HG03045 (cell line): Measurements from ENCODE around the gene SERGEF.

Source experiments
- ATAC-seq: cut with Tn5 transposase; IDR thresholded peaks from one replicate; pipeline ENCODE4 v1.9.1; 2021; ENCODE audit warnings: mild to moderate bottlenecking, moderate library complexity; ENCODE audit not compliant: unreplicated experiment

The SERGEF gene

DNA sequence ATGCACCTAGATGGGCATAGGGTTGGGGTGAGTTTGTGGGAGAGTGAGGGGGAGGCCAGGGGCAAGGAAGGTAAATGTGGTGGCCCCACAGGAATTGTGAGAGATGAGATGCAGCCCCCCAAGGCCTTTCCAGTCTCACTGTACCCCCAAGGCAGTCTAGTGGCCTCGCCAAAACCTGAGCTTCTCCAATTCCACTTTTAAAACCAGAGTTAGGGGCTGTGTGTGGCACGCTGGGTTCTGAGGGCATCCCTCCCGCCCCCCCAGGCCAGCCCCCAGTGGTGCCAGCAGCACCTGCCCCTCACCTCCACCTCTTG is 237.9 kb downstream of the SERGEF start:
- ATAC-seq: no peak

DNA sequence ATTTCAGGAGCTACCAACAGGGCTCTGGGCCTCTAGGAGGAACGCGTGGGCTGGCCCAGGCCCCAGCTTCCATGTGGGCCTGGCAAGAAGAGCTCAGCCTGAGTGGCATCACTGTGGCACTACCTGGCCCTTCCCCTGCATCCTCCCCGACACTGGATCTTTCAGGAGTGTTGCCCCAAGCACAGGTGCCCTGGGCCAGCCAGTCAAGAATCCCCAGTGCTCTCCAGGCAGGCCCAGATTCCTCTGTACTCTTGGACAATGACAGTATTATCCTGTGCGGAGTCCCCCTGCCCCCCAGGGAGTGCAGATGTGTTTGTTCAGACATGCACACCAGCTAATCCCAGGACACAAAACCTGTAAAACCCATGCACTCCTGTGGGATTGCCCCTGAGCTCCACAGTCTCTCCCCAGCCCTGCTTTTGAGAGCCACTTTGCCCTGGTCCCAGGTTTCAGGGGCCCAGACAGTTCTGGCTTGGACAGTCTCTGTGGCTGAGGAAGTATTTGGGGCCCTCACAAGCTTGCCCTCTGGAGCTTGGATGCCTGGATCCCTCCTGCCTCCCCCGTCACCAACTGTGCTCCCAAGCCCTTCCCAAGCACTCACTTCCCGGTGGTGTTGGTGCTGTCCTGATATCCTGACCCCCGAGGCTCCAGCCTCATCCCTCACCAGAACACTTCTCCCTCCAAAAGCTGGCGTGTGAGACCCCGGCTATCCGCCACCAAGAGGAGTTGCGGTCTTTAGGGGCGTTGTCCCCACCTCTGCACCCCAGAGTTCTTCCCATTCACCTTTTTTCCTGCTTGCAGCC is 238.4 kb downstream of the SERGEF start:
- ATAC-seq: no peak

DNA sequence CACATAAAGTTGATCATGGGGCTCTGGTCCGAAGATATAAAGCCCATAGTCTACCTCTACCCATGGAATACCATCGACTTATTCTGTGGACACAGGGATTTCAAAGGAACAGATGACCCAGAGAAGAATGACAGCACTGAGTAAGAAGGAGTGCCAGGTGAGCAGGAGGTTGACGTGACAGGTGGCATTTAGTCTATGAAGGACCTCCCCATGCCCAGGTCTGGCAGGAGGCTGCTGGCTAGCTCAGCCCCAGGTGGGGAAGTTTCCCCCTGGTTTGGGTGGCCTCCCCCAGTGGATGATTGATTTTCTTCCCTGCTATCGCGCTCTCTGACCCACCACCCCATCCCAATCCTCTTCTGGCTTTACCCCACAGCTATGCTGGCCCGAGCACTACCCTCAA is 239.2 kb downstream of the SERGEF start:
- ATAC-seq: no peak

DNA sequence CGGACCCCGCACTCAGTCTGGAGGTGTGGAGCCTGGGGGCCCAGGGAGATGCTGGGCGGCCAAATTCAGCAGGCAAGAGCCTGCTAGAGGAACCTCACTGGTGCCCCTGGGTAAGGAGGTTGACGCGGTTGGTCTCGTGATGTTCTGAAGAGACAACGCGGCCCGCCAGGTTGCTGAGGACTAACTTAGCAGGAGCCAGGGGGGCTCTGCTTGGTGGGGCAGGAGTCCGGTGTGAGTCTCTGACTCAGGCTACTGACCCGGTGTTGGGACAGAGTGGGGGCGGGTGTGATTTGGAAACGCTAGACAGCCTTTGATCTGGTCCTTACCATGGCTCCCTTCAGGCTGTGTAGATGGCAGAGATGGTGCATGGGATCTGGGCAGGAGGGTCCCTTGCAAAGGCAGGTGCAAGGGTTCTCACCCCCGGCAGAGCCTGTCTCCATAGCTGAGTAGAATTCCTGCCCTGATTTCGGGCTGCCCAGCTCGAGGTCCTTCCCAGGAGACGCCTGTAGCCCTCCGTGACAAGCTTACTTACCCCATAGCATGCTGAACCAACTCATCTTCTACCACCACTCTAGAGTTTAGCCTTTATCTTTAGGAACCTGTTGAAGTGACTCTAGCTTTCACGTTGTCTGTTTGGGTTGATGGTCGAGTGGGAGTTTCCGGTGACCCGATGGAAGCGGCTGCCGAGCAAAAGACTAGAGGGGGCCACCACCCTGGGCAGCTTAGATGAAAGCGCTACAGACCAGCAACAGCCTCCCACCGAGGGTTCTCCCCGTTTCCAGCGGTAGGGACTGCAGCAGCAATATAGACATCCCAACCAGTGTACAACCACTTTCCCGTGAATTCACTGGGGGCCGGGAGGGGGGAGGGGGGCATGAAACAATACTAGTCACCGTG is 239.9 kb downstream of the SERGEF start:
- ATAC-seq: no peak

DNA sequence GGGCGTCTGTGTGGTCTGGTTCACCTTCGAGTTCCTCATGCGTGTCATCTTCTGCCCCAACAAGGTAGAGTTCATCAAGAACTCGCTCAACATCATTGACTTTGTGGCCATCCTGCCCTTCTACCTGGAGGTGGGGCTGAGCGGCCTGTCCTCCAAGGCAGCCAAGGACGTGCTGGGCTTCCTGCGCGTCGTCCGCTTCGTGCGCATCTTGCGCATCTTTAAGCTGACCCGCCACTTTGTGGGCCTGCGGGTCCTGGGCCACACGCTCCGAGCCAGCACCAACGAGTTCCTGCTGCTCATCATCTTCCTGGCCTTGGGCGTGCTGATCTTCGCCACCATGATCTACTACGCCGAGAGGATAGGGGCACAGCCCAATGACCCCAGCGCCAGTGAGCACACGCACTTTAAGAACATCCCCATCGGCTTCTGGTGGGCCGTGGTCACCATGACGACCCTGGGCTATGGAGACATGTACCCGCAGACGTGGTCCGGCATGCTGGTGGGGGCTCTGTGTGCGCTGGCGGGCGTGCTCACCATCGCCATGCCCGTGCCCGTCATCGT is 240.9 kb downstream of the SERGEF start:
- ATAC-seq: no peak

DNA sequence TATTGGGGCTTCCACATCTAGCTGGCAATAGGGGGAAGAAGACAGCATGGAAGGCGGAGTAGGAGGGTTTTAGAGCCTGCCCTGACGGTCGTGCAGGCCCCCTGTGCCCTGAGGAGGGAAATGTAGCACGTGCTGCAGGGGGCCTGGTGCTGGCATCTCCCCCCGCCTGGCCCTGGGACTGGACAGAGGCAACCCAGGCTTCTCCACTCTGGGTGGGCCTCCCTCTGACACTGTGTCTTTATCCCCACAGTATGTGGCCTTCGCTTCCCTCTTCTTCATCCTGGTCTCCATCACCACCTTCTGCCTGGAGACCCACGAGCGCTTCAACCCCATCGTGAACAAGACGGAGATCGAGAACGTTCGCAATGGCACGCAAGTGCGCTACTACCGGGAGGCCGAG is 241.4 kb downstream of the SERGEF start:
- no peak for ATAC-seq

DNA sequence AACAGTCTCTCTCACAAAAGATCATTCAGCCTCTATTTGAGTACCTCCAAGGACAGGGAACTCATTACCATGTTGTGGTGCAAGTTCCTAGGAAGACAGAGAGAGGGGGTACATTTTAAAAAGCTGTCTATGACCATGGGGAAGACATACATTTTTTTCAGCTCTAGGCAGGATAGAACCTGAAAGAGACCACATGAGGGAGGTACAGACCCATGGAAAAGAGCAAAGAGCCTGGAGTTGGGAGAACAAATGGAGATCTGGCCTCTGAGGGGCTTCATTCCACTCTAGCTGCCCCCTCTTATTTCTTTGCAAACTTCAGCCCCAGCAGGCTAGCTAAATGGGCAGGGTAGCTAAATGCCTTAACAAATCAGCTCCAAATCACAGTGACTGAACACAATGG is 241.9 kb downstream of the SERGEF start:
- ATAC-seq: no peak

DNA sequence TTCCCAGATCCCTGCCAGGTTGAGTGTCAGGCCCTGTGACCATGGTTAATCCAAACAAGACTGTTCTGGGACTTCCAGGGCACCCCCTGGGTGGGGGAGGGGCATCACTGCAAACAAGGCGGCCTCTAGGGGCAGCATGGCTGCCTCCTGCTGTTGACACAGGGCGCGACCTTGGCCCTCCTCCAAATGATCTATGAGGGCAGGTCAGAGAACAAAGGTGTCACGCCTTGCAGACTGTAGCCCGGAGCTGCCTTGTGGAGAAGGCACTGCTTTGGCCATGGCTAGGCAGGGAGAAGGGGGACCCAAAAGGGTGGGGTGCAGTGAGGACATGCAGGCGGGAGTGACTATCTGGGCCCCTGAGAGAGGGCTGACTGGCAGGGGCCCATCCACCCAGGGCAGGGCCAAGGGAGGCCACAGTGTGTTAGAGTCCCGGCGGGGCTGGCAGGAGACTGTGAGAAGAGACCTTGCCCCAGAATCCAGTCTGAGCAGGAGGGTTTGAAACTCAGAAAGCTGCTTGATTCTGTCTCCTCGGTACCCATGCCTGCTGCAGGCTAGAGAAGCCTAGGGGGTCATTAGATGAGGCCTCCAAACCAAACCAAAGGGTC is 242.7 kb downstream of the SERGEF start:
- ATAC-seq: no peak

DNA sequence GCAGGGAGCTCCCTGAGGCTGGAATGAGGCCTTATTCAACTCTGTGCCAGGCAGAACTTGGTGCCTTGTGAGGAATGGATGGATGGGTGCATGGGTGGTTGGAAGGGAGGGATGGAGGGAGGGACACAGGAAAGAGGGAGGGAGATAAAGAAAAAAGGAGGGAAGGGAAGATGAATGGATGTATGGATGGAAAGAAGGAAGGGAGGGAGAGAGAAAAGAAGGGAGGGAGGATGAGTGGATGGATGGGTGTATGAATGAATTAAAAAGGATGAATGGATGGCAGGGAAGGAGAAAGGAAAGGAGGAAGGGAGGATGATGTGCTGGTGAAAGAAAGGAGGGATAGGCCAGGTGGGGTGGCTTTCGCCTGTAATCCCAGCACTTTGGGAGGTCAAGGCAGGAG is 243.6 kb downstream of the SERGEF start:
- ATAC-seq: no peak

DNA sequence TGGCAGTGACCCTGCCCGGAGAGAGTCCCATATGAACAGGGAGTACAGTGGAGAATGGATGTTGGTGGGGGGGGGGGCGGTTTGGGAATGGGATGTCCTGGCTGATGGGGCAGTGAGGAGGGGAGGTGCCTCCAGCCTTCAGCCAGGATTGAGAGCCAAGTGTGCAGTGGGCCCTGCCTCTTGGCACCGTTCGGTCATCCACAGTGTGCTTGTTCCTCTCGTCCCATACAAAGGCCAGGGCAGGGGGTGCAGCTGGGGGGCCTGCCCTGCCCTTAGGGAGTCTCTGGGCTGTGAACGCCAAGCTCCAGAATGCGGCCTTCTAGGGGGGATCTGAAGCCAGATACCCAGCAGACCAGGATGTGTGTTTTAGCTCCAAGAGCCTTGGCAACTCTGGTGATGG is 244.3 kb downstream of the SERGEF start:
- no peak for ATAC-seq

DNA sequence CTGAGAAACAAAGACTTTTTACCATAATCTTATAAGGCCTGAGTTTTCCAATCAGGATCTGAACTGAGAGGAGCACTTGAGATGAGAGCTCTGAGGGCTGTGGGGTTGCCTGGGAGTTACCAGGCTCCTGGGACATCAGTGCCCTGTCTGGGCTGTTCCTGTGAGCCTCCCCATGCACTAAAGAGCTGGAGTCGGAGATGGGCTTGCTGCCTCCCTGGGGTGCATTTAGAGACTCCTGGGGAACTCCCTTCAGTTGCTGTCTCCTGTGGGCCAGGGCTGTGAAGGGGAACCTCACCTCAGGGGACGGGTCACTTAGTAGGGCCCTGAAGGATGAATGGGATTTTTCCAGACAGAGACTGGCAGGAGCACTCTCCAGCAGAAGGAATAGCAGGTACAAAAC is 244.9 kb downstream of the SERGEF start:
- ATAC-seq: no peak

DNA sequence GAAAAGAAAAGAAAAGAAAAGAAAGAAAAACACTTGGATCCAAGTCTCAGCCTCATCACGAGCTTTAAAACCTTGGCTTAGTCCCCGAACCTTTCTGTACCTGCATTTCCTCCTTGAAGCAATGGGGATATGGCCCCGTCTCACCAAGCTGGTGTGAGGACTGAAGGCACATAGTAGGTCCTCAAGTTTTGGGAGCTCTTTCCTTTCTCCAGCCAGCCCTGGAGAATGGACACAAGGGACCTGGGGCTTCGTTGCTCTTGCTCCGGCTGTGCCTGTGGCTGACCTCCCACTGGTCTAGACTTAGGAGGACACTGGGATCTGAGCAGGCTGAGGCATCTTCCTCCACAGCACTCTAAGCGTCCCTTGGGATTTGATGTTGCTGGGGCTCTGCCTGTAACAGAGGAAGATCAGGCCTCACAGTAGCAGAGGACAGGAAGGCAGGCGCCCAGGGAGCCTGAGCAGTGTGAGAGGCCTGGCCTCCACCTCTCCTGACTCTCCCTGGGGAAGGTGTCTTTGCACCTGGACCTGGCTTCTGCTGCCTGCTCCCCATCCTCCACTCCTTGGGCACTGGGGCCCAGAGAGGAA is 245.5 kb downstream of the SERGEF start:
- ATAC-seq: no peak

DNA sequence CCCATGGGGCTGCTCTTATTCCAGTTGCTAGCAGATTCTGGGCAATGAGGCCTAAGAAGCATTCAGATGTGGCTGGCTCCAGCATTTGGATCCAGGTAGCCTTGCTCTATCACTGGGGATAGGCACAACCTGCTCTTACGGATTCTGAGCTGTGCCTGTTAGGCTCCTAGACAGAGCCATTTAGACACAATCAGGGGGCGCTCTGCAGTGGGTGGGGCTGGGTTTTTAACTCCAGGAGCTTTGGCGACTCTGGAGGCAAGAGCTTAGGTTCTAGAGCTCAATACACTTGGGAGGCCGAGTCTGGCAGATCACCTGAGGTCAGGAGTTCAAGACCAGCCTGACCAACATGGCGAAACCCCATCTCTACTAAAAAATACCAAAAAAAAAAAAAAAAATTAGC is 246.3 kb downstream of the SERGEF start:
- ATAC-seq: no peak

DNA sequence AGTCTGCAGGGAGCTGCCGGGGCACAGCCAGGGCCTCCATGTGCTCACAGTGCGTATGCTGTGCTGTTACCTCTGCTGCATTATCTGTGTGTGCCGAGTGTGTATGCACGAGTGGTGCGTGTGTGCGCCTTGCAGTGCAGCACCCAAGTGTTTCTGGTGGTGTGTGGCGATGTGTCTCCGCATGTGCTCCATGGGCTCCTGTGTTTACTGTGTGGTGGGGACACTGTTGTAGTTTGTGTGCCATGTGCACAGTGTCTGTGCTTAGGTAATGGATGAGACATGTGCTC is 246.8 kb downstream of the SERGEF start:
- ATAC-seq: no peak

DNA sequence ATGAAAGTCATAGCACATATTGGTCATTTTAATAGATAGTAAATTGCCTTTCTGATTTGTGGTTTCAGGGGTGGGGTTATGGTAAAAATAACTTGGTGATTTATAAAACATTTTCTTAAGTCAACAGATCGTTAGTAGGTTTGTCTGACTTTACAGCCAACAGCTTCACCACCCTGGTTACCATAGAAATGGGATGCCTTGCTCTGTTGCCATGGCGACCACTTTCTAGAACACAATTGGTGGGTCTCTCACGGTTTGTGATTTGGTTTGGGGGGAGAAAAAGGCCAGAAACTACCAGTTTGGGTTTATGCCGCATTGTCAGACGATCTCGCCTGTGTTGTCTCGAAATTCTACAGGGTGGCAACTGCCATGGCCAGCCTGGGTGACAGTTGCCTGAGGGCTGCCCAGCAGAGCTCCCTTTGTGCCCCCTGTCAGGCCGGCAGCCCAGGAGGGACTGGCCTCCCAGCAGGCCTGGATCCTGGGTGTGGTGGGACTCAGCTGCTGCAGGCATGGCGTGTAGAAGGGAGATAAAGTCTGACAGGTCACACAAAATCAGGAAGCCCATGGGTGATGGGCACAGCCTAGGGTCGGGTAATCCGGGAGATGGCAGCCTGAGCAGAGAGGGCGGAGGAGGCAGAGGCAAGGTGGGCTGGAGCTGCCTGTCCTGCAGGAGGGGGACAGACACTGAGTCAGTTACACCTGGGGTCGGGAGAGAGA is 247.3 kb downstream of the SERGEF start:
- no peak for ATAC-seq

DNA sequence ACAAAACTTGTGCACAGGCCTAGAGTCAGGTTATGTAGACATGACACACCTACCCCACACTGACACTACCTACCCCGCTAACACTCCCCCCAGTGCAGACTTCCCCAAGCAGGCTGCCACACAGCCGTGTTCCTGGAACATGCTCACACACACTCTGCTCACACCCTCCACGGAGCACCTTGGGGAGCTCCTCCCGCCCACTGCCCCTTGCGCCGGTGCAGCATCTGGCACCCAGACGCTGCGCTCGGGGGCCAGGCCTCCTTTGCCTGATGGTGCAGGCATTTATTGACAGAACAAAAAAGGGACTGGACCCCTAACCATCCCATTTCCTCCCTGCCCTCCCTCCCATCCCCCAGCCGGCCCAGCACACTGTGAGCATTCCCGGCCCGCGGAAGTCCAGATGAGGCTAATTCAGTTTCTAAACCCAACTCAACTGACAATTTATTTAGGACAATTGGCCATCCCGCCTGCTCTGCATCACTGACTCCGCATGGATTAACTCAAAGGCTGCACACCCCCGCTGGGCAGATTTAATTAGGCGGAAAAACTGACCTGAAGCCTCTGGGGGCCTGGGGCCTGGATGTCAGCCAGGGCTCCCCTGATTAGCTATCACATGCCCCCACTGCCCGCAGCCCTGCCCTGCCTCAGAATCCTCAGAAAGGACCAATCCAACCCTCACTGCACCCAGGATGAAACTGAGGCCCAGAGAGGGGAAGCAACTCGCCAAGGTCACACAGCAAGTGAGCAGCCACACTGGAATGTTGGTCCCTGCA is 248.2 kb downstream of the SERGEF start:
- no peak for ATAC-seq

DNA sequence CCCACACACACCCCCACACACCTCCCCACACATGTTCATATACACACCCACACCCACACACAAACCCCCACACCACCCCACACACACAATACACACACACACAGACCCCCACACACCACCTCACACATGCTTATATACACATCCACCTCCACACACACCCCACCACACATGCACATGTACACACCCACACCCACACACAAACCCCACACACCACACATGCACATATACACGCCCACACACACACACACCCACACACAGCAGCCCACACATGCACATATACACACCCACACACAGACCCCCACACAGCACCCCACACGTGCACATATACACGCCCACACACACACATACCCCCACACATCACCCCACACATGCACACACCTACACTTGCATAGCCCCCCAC is 249.1 kb downstream of the SERGEF start:
- ATAC-seq: no peak

DNA sequence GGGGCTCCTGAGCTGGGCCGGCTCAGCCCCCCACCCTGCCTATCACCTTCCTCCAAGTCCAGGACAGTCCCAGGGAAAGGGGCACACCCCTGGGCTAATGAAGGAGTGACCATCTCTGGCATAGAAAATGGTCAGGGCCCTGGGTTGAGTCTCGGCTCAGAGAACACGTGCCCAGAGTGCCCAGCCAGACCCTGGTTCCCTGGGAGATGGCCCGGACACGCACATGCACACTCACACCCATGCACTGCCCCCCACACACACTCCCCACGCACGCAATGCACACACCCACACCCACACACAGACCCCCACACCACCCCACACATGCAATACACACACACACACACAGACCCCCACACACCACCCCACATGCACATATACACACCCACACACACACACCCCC is 249.6 kb downstream of the SERGEF start:
- no peak for ATAC-seq

DNA sequence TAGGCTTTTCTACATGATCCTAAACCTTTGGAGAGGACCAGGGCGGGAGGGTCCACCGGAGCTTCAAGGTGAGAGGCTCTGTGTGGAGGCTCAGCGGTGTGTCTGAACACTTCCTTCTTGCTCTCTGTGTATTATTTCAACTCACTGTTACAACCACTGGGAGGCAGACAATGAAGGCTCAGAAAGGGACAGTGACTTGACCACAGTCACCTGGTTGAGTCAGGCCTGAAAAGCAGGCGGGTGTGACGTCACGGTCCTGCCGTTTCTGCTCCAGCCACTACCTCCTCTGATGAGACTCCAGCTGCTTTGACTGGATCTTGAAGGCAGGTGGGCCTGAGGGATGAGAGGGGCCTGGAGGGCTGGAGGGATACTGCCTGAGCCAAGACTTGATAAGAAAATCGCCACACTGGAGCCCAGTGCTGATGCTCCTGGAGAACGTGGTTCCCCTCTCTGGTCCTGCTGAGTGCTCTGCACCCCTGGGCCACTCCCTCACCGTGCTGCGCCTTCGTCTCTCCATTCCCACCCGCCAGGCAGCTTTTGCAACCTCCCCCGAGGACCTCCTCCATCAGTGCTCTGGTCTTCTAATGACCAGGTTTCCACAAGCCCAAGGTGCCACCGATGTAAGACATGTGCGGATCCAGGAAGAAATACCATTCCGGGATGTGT is 250.4 kb downstream of the SERGEF start:
- no peak for ATAC-seq
